ENCODE data around the gene TMEM89.

DNA sequence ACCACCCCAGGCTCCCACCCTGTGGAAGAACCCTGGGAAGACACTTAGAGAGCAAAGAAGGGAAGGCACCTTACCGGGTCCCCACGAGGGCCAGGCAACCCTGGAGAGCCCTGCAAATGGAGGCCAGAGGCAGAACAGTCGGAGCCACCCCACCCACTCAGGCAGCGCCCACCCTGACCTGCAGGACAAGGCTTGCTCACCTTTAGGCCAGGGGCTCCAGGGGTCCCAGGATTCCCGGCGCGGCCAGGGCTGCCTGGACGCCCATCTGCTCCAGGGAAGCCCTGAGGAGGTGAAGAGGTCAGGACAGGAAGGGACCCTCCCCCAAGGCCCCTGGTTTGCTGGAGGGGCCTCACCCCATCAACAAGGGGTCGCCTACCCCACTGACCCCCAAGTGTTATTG, 36.7 kb downstream of the TMEM89 start:
- TF ChIP-seq EZH2 (IDR thresholded peaks at IDR 0.05), result no peak
- no peak for TF ChIP-seq CTCF (IDR thresholded peaks at IDR 0.05)
